ENCODE measurements around the gene LEKR1.
A peak's percentile ranks its signal among the peaks of the same experiment; 100 is the strongest.

Gene LEKR1

DNA sequence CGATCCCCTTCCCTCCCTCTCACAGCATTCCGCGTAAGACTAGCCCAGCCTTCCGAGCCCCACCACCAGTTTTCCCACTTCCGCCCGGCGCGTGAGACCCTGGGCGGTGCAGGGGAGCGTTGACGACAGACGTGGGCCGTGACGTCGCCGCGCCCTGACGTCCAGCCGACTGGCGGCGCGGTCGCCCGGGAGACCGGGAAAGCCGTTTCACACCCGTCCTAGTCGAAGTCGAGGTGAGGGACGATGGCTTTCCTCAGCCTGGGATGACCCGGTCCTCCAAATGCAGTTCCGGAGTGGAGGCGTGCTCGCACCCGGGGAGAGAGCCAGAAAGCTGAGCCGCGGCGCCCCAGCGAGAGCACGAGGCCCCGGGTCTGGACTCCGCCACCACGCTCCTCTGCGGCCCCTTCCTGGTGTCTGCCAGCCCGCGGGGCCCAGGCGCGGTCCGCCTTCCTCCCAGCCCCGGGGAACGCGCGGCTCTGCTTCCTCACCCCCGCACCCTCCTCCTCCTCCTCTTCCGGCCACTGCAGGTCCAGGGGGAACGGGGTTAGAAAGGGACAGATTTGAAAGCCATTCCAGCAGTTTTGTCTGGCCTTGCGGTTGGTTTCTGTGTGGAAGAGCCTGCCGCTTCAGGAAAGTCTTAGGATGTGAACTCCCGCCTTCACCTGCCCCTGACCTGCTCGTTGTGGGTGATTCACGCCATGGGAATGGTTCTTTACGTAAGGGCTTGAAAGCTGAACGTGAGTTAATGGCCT, at the start of gene LEKR1:
Gene LEKR1, plus strand, starts transcription at position 210 of the 752 bp plus-strand sequence. CDS start 2,977 bp downstream, outside the sequence.
- H3K4me3 Mint-ChIP-seq: peak within 1 kb of the TSS; percentile 85
- peaks cover 8% of the 10 kb centered on the region for H3K36me3 Mint-ChIP-seq (ENCODE audit: low read depth)
- H3K4me1 Mint-ChIP-seq (ENCODE audit: low read depth): peaks cover 24% of the 10 kb centered on the region
- H3K9me3 Mint-ChIP-seq: no peaks in the 10 kb centered on the region
- H3K27ac Mint-ChIP-seq: peak within 1 kb of the TSS; percentile 96
- no peaks in the 10 kb centered on the region for H3K27me3 Mint-ChIP-seq
- DNase-seq: peak; percentile 87

DNA sequence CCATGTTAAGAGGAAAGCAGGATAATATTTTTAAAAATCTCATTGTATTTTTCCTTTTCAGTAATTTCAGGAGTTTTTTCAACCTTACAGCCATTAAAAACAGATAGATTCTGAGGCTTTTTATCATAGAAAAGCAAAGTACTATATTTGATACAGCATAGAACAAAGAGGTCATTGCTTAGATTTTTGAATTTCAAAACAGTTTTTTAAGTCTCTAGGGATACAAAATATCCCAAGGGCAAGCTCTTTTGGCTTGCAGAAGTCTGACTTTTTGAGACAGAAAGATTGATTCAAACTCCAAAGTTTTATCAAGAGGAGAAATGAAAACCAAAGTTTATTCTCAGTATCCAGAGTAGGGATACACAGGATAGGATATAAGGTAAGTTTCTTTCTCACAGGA, 49.3 kb upstream of the LEKR1 start:
- H3K27ac Mint-ChIP-seq: no peak overlapping the region
- peaks cover 4% of the 10 kb centered on the region for H3K27me3 Mint-ChIP-seq
- no peaks in the 10 kb centered on the region for H3K4me1 Mint-ChIP-seq (ENCODE audit: low read depth)
- H3K36me3 Mint-ChIP-seq (ENCODE audit: low read depth): no peaks in the 10 kb centered on the region
- H3K9me3 Mint-ChIP-seq: no peaks in the 10 kb centered on the region
- DNase-seq: no peak
- H3K4me3 Mint-ChIP-seq: no peak overlapping the region

DNA sequence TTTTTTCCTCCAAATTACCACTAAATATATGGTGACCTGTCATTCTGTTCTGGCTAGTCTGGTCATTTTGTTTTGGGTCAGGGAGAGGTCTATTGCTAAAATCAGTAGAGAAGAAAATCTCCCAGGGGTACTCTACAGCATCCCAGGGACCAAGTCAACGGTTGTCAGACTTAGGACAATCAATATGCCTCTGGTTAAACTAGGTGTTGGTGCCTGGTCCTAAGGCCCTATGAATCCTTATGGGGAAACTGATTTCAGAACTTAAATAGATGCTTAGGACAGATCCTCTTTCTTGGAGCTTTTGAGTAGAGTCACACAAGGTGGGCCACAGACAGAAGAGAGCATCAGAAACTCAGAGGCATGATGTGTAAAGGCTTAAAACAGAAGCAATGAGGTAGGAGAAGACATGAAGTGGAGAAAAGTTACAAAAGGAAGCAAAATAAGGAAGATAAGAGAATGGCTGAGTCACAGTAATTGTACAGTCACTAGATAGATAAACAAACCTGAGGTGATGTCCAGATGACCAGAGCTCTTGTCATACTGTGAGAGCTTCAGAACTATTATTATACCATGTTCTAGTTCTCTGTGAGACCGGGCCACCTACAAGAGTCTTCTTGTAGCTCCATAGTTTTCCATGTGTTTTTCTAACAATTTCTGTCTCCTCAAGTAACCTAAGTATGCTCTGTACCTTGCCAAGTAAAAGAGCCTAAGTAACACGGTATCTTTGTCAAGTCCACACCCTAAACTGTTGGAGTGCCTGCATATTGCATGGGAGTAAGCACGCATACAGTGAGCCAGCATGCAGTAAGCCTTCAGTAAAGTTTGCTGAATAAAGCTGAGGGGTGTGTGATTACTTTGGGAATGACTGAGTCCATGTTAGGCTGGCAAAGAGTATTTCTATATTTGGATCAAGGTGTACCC, 44.6 kb upstream of the LEKR1 start:
- Mint-ChIP-seq H3K4me3 (no peak overlapping the region), H3K27me3 (peaks cover under 1% of the 10 kb centered on the region), H3K27ac (no peak overlapping the region), H3K36me3 (ENCODE audit: low read depth) (peaks cover 3% of the 10 kb centered on the region), H3K4me1 (ENCODE audit: low read depth) (peaks cover 8% of the 10 kb centered on the region), H3K9me3 (no peaks in the 10 kb centered on the region)
- no peak for DNase-seq

DNA sequence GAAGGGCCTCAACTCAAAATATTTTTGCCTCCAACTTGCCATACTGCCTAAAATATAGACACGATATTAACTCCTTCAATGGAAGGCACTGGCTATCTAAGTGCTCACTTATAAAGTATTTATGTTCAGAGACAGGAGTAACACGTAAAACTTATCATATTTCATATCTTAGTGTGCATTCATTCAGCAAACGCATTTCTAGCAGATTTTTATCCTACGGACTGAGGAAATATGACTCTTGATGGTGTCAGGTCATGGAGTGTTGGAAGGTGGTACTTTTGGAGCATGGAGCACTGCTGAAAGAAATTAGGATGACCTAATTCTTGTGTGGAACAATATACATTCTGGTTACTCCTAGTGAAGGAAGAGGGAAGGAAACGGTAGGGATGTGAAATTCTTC, 43.8 kb upstream of the LEKR1 start:
- Mint-ChIP-seq H3K9me3 (no peaks in the 10 kb centered on the region), H3K36me3 (ENCODE audit: low read depth) (peaks cover 3% of the 10 kb centered on the region), H3K4me3 (no peak overlapping the region), H3K27me3 (no peaks in the 10 kb centered on the region), H3K27ac (no peak overlapping the region), H3K4me1 (ENCODE audit: low read depth) (peaks cover 14% of the 10 kb centered on the region)
- DNase-seq: no peak

DNA sequence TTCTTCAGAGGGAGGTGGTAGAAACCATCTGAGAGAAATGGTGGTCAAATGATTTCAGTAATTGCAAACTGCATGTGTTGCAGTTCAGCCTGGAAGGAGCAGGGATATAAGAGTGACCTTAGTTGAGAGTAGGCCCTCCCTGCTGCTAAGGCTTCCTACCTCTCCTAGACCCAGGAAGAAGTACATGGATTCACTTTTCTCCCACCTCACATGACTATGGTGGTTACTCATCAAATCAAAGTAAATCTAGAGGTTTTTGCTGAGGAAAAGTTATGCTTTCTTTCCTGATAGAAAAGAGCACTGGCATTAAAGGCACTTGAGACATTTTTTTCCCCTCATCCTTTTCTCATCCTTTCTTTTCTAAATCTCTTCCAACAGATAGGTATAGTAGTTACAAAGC, 43.2 kb upstream of the LEKR1 start:
- no peaks in the 10 kb centered on the region for H3K27me3 Mint-ChIP-seq
- peaks cover 7% of the 10 kb centered on the region for H3K36me3 Mint-ChIP-seq (ENCODE audit: low read depth)
- H3K4me1 Mint-ChIP-seq (ENCODE audit: low read depth): peaks cover 20% of the 10 kb centered on the region
- H3K9me3 Mint-ChIP-seq: no peaks in the 10 kb centered on the region
- no peak overlapping the region for H3K27ac Mint-ChIP-seq
- DNase-seq: no peak
- no peak overlapping the region for H3K4me3 Mint-ChIP-seq

GRCh38 chr3:156787001-156787400, 39.2 kb upstream of the LEKR1 start:
- Mint-ChIP-seq H3K27ac (peak overlapping the region; percentile 80), H3K36me3 (ENCODE audit: low read depth) (peaks cover 8% of the 10 kb centered on the region), H3K27me3 (no peaks in the 10 kb centered on the region), H3K4me1 (ENCODE audit: low read depth) (peaks cover 32% of the 10 kb centered on the region), H3K4me3 (no peak overlapping the region), H3K9me3 (no peaks in the 10 kb centered on the region)
- DNase-seq: no peak

GRCh38 chr3:156787926-156788663, 38.1 kb upstream of the LEKR1 start:
- Mint-ChIP-seq H3K36me3 (ENCODE audit: low read depth) (peaks cover 8% of the 10 kb centered on the region), H3K4me1 (ENCODE audit: low read depth) (peaks cover 42% of the 10 kb centered on the region), H3K9me3 (no peaks in the 10 kb centered on the region), H3K4me3 (no peak overlapping the region), H3K27ac (peak overlapping the region; percentile 80), H3K27me3 (no peaks in the 10 kb centered on the region)
- no peak for DNase-seq

DNA sequence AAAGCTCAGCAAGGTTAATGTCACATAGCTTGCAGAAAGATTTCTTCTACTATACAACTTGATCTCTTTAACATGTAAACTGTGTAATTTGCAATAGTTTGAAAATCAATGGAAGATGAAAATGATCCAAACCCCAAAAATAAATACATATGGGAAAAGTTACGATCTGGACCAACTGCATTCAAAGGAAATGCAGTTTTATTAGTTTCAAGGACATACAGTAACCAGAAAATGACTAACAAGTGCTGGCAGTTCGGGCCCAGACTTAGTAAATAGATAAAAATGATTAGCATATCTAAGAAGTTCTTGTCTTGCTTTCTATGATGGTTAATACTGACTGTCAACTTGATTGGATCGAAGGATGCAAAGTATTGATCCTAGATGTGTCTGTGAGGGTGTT, 37.3 kb upstream of the LEKR1 start:
- Mint-ChIP-seq H3K27me3 (no peaks in the 10 kb centered on the region), H3K4me1 (ENCODE audit: low read depth) (peaks cover 47% of the 10 kb centered on the region), H3K36me3 (ENCODE audit: low read depth) (peaks cover 8% of the 10 kb centered on the region), H3K27ac (peak overlapping the region; percentile 80), H3K4me3 (no peak overlapping the region), H3K9me3 (no peaks in the 10 kb centered on the region)
- DNase-seq: no peak

DNA sequence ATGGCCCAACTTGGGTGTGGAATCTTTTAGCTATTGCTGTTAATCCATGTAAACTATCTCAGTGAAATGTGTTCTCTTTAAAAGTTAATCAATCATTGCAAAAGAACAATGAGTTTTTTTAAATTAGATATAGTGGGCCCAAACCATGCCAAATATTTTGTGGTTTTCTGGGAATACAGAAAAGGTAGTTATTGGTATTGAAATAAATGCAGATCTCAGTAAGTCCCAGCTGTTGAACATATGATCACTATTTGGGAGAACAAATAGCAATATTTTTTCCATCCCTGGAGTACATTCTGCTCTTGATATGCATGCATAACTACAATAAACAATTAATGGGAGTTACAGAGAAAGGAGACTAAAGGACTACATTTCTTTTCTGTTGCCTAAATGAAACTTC, 36.0 kb upstream of the LEKR1 start:
- Mint-ChIP-seq H3K4me1 (ENCODE audit: low read depth) (peaks cover 44% of the 10 kb centered on the region), H3K4me3 (no peak overlapping the region), H3K27me3 (no peaks in the 10 kb centered on the region), H3K27ac (no peak overlapping the region), H3K9me3 (no peaks in the 10 kb centered on the region), H3K36me3 (ENCODE audit: low read depth) (peaks cover 8% of the 10 kb centered on the region)
- DNase-seq: no peak

GRCh38 chr3:156792114-156792513, 34.0 kb upstream of the LEKR1 start:
- Mint-ChIP-seq H3K4me1 (ENCODE audit: low read depth) (peaks cover 43% of the 10 kb centered on the region), H3K27ac (no peak overlapping the region), H3K27me3 (no peaks in the 10 kb centered on the region), H3K9me3 (no peaks in the 10 kb centered on the region), H3K4me3 (no peak overlapping the region), H3K36me3 (ENCODE audit: low read depth) (peaks cover 5% of the 10 kb centered on the region)
- no peak for DNase-seq

DNA sequence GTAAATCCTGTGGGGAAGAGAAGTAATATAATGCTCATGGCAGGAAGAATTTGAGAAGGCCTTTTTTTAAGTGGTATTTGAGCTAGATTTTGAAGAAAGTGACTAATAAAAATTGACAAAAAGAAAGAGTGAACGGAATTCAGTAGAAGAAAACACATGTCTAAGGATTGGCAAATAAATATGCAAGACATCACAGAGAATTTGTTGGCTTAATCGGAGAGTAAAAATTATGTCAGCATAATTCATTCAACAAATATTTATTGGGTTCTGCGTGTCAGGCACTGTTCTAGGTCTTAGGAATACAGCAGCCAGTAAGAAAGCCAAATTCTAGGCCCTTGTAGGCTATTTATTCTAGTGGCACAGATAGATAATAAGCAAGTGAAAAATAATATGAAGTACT, 33.6 kb upstream of the LEKR1 start:
- H3K4me1 Mint-ChIP-seq (ENCODE audit: low read depth): peaks cover 39% of the 10 kb centered on the region
- H3K4me3 Mint-ChIP-seq: no peak overlapping the region
- no peak for DNase-seq
- H3K36me3 Mint-ChIP-seq (ENCODE audit: low read depth): peaks cover 3% of the 10 kb centered on the region
- no peaks in the 10 kb centered on the region for H3K27me3 Mint-ChIP-seq
- no peaks in the 10 kb centered on the region for H3K9me3 Mint-ChIP-seq
- H3K27ac Mint-ChIP-seq: no peak overlapping the region

DNA sequence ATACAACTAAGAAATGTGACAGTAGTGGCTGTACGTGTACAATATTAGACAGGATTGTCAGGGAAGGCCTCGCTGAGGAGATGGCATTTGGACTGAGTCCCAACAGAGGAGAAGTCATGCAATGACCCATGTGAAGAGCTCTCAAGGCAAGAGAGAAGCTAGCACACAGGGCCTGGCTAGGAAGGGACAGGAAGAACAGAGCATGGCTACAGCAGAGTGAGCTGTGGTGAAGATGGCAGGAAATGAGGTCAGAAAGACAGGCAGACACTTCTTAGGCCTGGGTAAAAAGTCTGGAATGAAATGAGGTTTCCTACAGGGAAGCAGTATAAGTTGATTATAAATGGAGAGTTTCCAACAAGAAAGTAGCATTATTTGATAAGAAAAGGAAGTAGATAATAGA, 33.2 kb upstream of the LEKR1 start:
- H3K4me3 Mint-ChIP-seq: no peak overlapping the region
- no peak for DNase-seq
- no peaks in the 10 kb centered on the region for H3K9me3 Mint-ChIP-seq
- peaks cover 1% of the 10 kb centered on the region for H3K36me3 Mint-ChIP-seq (ENCODE audit: low read depth)
- H3K27ac Mint-ChIP-seq: peak overlapping the region; percentile 67
- H3K4me1 Mint-ChIP-seq (ENCODE audit: low read depth): peaks cover 34% of the 10 kb centered on the region
- H3K27me3 Mint-ChIP-seq: no peaks in the 10 kb centered on the region

- Mint-ChIP-seq H3K9me3 (no peaks in the 10 kb centered on the region), H3K27me3 (no peaks in the 10 kb centered on the region), H3K36me3 (ENCODE audit: low read depth) (no peaks in the 10 kb centered on the region), H3K27ac (peak overlapping the region; percentile 67), H3K4me3 (no peak overlapping the region), H3K4me1 (ENCODE audit: low read depth) (peaks cover 30% of the 10 kb centered on the region)
- no peak for DNase-seq
Measured at GRCh38 chr3:156793400-156793799, 32.8 kb upstream of the LEKR1 start.

GRCh38 chr3:156793851-156794250, 32.3 kb upstream of the LEKR1 start:
- H3K36me3 Mint-ChIP-seq (ENCODE audit: low read depth): peaks cover 2% of the 10 kb centered on the region
- H3K27ac Mint-ChIP-seq: peak overlapping the region; percentile 67
- no peak overlapping the region for H3K4me3 Mint-ChIP-seq
- H3K27me3 Mint-ChIP-seq: no peaks in the 10 kb centered on the region
- H3K9me3 Mint-ChIP-seq: peaks cover 1% of the 10 kb centered on the region
- no peak for DNase-seq
- H3K4me1 Mint-ChIP-seq (ENCODE audit: low read depth): peaks cover 25% of the 10 kb centered on the region

Measured in activated T-cell treated with anti-CD3 and anti-CD28 coated beads, Interleukin-2, amount 50 U/mL, for 24 hours (primary cell).